Kidney epithelial cell (primary cell): ENCODE results near the gene GFOD1. TPM values are rescaled to one million over a fixed set of nuclear protein-coding genes. Genes with fewer than 3 reads are reported as not detected.
"Not testable (repeated sequence)": the region's sequence is repeated elsewhere in the genome, so short reads cannot be mapped to it uniquely, and the experiment has no call there.

Source experiments
- DNase-seq: peaks from one replicate; pipeline ENCODE4 v3.0.0-alpha.2; 2010; ENCODE audit warnings: low read depth
- H3K27me3 ChIP-seq: 2 replicates; pipeline ENCODE4 v1.6.0; 2011; ENCODE audit warnings: low read length; ENCODE audit not compliant: control insufficient read depth, insufficient read depth
- H3K36me3 ChIP-seq: 2 replicates; pipeline ENCODE4 v1.5.1; 2011; ENCODE audit warnings: low read length; ENCODE audit not compliant: control insufficient read depth, insufficient read depth
- H3K4me3 ChIP-seq: 2 replicates; pipeline ENCODE4 v1.5.1; 2011; ENCODE audit warnings: low read depth, mild to moderate bottlenecking, control low read depth, low read length
- CTCF ChIP-seq: IDR thresholded peaks from 2 replicates; pipeline ENCODE4 v1.5.1; 2011; ENCODE audit warnings: mild to moderate bottlenecking, moderate library complexity, low read length, control low read depth, inconsistent platforms; ENCODE audit not compliant: insufficient read depth, poor library complexity, severe bottlenecking
- total RNA-seq: library from RNA; depleted of rRNA; stranded (reverse); fragments of >200 nt; gene quantifications from 2 replicates; pipeline ENCODE4 v1.2.3, GENCODE V29; 2015

Gene GFOD1
- total RNA-seq, 1 donor from 2014 or later: 0.75 TPM

GRCh38 chr6:13445744-13446115 lies 41.7 kb downstream of the GFOD1 start:
- Histone ChIP-seq H3K4me3 (no peak overlapping the region), H3K36me3 (no peaks in the 10 kb centered on the region), H3K27me3 (no peaks in the 10 kb centered on the region)
- no peak for TF ChIP-seq CTCF
- no peak for DNase-seq

DNA sequence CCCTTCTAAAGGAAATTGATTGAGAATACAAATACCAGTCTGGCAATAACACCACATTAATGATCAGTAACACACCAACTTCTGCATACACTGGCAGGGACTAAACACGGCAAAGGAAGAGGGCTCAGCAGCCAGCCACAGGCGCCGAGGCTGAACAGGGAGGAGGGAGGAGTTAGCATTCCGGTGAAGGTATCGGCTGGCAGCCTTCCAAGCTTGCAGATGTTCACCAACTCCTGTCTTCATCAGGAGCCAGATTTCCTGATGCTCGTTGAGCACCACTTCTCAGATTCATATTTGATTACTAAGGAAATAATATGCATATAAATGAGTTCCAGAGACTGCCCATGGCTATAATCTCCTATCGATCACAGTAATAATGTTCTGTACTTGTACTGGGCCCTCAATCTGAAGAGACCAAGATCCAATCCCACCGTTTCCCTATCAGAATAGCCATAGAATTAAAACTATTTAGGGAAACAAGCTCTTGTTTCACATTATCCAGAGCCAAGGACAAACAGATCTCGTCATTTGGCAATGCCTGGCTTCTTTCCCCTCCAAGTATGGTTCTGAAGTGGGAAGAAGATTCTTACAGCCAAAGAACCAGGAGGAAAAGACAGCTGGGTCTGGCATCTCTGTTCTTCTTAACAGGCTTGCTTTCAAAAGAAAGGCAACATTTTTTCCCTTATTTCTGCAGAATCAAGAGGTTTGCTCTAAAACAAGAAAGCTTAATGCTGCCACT lies 42.2 kb downstream of the GFOD1 start:
- TF ChIP-seq CTCF: no peak
- no peaks in the 10 kb centered on the region for H3K27me3 ChIP-seq
- no peak overlapping the region for H3K4me3 ChIP-seq
- no peak for DNase-seq
- H3K36me3 ChIP-seq: no peaks in the 10 kb centered on the region

DNA sequence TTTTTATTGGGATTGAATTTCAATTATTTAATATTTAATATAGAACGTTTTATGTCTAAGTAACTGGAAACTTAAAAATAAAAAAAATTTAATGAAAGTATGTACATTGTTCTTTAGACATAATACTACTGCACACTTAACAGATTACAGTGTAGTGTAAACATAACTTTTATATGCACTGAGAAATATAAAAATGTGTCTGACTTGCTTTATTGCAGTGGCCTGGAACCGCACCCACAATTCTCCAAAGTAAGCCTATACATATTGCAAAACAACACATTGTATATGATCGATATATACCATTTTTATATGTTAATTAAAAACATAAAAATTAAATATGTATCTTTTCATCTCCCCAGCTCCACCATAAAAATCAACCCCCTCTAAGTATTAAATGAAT lies 42.8 kb downstream of the GFOD1 start:
- DNase-seq: no peak
- Histone ChIP-seq H3K27me3 (no peaks in the 10 kb centered on the region), H3K36me3 (no peaks in the 10 kb centered on the region), H3K4me3 (no peak overlapping the region)
- TF ChIP-seq CTCF: no peak

- not testable (repeated sequence) for H3K4me3 ChIP-seq, H3K36me3 ChIP-seq, H3K27me3 ChIP-seq, DNase-seq
Observed at GRCh38 chr6:13443978-13444377, 43.4 kb downstream of the GFOD1 start.

- no peaks in the 10 kb centered on the region for H3K36me3 ChIP-seq
- DNase-seq: no peak
- no peaks in the 10 kb centered on the region for H3K27me3 ChIP-seq
- H3K4me3 ChIP-seq: no peak overlapping the region
- TF ChIP-seq CTCF: no peak
Observed at GRCh38 chr6:13441778-13442177, 45.6 kb downstream of the GFOD1 start.

DNA sequence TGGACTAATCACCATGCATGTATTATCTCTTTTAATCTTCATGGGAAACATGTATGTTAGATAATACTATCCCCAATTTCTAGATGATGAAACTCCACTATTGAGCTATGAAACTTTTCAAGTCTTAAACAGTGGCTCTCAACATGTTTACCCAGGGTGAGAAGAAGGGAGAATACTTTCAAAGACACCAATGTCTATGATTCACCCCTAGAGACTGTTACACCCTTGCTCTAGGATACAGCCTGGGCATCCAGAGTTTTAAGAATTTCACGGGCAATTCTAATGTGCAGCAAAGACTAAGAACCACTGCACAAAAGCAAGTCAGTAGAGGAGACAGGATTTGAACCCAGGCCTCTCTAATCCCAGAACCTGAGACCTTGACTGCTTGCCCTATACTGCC lies 47.8 kb downstream of the GFOD1 start:
- no peaks in the 10 kb centered on the region for H3K36me3 ChIP-seq
- no peak overlapping the region for H3K4me3 ChIP-seq
- no peaks in the 10 kb centered on the region for H3K27me3 ChIP-seq
- no peak for DNase-seq
- TF ChIP-seq CTCF: no peak
